Neural progenitor cell (in vitro differentiated cells): ENCODE measurements around the gene TIAM1.
A peak's percentile ranks its signal among the peaks of the same experiment; 100 is the strongest.

Source experiments
- CTCF ChIP-seq: fragments of 200-600 bp; sonication (generic); IDR thresholded peaks from 2 replicates; pipeline ENCODE4 v1.5.1; 2017; ENCODE audit warnings: antibody characterized with exemption, mild to moderate bottlenecking
- EZH2 ChIP-seq: fragments of 200-600 bp; sonication (generic); IDR thresholded peaks from 2 replicates; pipeline ENCODE4 v1.6.1; 2017; ENCODE audit warnings: antibody characterized with exemption, mild to moderate bottlenecking, moderate library complexity

GRCh38 chr21:31088474-31088751, 255.6 kb downstream of the TIAM1 start:
- TF ChIP-seq EZH2 (no peak), CTCF (peak; percentile 7)
